CD4-positive, alpha-beta T cell treated with Interleukin-15 for 4 hours (primary cell): ENCODE results near the gene NINJ2.
"Not testable (repeated sequence)": the region's sequence is repeated elsewhere in the genome, so short reads cannot be mapped to it uniquely, and the experiment has no call there.

Experiments used
- DNase-seq: peaks from one replicate; pipeline ENCODE4 v3.0.0-alpha.2; 2020; ENCODE audit warnings: low spot score

The NINJ2 gene

GRCh38 chr12:641321-641720, 21.9 kb downstream of the NINJ2 start:
- not testable (repeated sequence) for DNase-seq

- no peak for DNase-seq
Observed at GRCh38 chr12:640773-641172, 22.5 kb downstream of the NINJ2 start.

GRCh38 chr12:639988-640387, 23.3 kb downstream of the NINJ2 start:
- no peak for DNase-seq

DNA sequence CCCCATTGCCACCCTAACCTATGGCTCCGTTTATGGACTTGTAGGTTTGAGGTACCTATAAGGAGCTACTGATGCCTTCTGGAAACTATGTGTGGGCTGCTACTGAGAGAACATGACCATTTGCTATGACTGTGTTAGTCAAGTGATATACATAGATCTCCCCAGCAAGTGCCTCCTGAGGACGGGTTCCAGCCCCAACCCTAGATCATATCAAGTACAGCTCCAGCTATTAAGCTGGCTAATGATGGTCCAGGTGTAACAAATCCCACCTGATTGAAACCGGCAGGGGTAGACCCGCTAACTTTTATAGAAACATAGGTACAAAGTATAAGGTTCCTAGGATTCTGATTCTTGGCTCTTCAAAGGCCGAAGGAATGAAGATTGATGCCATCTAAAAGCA, 23.7 kb downstream of the NINJ2 start:
- DNase-seq, result no peak

DNA sequence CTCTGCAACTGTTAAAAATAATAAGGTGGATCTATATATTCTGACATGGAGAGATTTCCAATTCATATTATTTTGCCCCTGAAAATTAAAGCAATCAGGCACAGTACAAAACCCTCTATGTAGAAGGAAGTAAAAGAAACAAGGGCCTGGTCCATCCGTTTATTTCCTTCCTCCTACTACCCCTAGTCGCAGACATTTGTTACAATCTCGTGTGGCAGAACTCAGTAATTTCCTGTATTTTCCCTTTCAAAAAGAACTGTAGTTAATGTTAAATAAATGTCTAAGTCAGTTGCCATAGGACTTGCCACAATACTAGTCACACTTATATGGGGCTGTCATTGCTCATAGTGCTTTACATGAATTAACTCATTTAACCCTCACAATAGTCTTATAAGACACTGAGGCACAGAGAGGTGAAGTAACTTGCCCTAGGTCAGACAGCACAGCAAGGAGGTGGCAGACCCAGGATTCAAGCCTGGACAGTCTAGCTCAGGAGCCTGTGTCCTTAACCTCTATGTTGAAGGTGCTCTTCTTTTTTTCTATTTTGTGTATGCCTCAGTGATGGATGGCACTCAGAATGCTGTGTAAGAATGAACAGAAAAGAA, 24.2 kb downstream of the NINJ2 start:
- DNase-seq, result peak; percentile 18

GRCh38 chr12:636632-637031, 26.6 kb downstream of the NINJ2 start:
- DNase-seq, result no peak

DNA sequence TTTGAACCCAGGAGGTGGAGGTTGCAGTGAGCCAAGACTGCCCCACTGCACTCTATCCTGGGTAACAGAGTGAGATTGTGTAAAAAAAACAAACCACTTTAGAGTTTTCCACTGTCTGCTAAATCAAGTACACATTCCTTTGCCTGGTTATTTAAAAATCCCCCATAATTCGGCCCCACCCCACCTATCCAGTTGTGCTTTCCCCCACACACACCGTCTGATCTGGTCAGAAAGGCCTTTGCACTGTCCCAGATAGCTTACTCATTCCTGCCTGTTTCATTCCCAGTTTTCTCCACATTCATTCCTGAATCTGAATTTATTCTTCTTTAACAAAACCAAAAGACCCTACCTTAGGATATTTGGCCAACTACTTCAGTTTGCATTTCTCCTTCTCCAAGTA, 29.5 kb downstream of the NINJ2 start:
- DNase-seq, result no peak

DNA sequence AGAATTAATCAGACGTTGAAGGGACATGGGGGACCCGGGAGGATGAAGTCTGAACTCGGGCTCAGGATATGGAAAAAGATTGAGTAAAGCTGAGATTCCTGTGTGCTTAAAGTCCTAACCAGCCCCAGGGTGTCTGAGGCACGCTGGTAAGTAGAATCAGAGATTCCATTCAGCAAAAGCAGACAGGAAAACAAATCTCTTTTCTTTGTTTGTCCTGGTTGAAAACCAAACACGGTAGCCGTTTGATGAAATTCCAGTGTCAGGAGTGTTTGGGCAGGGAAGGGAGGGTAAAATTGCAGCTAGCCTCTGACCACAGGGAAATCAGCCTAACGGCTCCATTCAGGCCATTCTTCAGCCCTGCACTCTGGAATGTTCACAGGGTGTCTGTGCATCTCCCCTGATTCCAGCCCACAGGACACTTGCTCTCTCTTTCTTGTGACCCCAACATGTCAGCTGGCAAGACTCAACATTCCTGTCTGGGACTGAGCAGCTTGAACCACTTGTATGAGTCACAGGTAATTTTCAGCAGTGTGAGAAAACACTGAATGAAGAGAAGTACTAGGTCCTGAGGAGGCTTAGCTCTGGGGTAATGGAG, 31.0 kb downstream of the NINJ2 start:
- no peak for DNase-seq

DNA sequence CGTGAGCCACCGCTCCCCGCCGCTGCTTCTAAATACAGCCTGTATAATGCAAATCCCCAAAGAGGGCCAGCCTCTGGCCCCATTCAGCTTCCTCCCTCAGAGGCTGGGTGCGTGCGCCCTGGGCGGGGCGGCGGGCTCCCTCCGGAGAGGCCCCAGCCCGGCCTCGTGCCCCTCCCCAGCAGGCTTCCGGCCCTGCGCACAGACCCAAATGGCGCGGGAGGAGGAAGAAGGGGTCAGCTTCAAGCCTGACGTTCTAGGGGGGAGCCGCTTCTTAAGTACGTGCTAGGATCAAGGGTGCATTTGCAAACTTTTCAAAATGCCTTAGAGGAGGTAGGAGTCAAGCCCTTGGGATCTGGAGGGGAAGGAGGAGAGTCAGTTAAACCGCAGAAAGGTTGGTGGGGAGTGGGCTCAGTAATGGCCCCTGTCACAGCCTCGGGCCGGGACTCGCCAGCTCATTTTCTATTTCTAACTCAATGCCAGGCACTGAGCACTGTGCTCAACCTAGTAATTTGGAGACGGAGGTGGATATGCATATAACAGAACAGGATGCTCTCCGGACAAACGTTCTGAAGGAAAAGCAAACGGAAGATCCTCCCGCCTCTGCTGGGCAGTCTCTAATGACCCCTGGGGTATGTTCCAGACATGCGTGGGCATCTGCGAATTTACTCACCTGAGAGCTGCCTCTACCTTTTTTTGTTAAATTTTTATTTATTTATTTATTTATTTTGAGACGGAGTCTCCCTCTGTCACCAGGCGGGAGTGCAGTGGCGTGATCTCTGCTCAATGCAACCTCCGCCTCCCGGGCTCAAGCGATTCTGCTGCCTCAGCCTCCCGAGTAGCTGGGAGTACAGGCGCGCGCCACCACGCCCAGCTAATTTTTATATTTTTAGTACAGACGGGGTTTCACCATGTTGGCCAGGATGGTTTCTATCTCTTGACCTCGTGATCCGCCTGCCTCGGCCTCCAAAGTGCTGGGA, 32.3 kb downstream of the NINJ2 start:
- DNase-seq, result peak; percentile 66

DNA sequence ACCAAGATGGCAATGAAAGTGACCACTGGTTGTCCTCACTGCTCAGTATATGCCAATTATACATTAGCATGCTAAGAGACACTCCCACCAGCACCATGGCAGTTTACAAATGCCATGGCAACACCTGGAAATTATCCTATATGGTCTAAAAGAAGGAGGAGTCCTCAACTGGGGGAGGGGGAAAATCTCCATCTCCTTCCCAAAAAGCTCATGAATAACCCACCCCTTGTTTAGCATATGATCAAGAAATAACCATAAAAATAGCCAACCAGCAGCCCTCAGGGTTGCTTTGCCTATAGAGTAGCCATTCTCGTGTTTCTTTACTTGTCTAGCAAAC, 34.5 kb downstream of the NINJ2 start:
- not testable (repeated sequence) for DNase-seq

- DNase-seq, result no peak
Observed at GRCh38 chr12:627863-628741, 35.1 kb downstream of the NINJ2 start.

DNA sequence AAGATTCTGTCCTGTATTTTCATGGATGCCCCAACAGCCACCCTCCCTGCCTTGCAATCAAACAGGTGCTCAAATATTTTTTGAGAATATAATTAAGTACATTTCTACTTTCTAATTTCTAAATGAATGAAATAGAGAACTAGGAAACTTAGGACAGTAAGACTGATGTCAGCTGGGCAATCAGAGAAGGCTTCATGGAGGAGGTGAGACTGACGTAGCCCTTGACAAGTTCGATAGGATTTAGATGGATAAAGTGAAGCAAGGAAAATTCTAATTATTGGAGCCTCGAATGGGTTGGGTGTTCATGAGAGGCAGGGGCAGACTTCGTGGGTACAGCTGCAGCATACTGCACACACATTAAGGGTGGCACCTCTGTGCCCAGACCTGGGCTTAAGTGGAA, 36.0 kb downstream of the NINJ2 start:
- no peak for DNase-seq

DNA sequence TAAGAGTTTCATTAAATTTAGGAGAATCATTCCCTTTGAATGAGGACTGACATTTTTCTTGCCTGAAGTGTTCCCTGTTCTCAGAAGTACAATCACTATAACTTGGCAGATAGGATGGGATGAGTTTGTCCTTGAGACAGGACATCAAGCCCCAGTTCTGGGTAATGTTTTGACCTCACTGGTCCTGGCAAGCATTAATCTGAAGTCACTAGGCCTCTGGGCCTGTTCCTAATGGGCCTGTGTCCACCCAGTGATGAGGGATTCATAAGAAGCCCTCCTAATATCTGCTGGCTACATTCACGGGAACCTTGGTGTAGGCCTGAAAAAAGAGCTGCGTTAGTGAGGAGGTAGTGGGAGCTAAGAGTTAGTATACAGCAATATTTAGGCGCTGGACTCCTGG, 37.2 kb downstream of the NINJ2 start:
- no peak for DNase-seq

DNA sequence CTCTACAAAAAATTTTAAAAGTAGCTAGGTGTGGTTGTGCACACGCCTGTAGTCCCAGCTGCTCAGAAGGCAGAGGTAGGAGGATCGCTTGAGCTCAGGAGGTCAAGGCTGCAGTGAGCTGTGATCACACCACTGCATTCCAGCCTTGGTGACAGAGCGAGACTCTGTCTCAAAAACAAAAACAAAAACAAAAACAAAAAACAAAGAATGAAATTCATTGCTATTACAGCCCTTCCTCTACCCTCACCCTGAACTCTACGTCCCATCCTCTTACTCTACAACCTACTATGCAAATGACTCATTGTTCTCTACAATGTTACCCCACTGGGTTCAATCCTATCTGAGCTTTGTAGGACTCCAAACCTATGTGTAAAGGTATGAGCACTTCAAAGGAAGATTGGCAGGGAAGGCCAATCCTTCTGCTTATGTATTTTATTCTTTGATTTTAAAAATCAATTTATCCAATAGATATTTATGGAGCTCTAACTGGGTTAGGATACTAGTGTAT, 39.3 kb downstream of the NINJ2 start:
- no peak for DNase-seq

DNA sequence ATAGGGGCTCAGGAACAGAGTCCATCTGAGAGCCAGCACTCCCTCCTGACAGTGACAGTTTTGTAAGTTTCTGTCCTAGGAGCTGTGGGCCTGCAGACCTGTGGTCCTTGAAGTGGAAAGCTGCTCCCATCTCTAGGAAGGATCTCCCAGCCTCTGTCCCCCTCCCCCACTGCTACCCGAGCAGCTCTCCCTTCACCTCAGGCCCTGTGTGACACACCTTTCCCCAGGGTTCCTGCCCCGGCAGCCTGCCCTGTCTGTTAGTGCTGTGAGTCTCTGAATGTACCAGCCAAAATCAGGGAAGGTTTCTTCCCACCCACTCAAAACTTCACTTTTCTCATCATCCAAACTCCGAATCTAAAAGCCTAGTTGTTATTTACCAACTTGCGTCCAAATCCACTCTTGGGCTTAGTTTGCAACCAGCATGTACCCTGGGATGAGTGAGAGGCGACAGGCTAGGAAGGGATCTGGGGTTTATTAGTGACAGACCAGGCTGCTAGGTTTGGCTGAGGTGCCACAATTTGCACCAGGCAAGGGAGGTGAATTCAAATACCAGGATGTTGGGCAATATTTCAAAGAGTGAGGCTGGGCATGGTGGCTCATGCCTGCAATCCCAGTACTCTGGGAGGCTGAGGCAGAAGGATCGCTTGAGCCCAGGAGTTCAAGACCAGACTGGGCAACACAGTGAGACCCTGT, 39.9 kb downstream of the NINJ2 start:
- no peak for DNase-seq

DNA sequence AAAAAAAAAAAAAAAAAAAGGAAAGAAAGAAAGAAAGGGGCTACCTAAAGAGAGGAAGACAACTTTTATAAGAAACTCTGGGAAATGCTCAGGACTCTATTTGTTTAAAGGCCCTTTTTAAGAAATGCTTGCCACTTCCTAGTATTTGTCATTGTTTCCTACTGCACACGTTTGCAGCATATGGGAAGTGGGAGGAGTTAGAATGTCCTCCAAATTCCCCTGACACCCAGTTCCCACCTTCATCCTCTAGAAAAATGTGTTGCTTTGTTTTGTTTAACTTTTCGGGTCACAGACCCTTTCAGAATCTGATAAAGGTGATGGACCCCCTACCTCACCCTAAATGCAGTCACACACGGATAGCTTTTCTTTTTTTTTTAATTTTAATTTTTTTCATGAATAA, 40.8 kb downstream of the NINJ2 start:
- DNase-seq, result peak; percentile 29

GRCh38 chr12:619346-619745, 43.9 kb downstream of the NINJ2 start:
- DNase-seq, result no peak

DNA sequence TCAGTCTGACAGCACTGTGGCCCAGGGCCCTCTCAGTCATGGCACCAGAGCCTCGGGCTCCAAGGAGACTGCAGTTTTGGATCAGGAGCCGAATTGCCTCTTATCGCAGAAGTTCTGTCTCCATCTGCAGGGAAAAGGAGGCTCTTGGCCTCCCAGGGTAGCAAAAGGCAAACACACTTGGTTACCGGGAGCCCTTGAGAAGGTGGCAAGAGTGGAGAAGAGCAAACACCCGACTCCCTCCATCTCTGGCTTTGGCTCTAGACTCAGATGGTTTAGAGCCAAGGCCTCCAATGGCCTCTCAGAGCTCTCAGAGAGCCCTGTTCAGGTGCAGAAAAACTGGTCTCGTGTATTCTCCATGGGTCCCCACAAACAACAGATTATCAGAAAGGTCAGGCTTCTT, 44.6 kb downstream of the NINJ2 start:
- DNase-seq, result no peak

- no peak for DNase-seq
Observed at GRCh38 chr12:617304-617915, 45.8 kb downstream of the NINJ2 start.

DNA sequence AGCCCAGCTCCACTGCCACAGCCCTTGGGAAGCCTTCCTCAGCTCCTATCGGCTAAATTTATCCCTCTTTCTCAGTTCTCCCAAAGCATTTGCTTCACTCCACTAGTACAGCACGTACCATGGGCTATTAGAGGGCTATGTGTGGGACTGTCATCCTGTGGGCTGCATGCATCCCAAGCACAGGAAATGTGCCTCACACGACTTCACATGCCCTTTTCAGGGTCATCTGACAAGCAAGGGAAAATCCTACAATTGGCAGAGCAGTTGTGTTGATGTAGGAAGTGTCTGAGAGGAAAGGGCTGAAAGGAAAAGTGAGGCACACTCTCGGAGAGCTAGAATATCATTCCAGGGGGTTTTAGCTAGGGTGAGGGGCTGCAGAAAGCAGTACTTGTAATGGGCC, 47.6 kb downstream of the NINJ2 start:
- no peak for DNase-seq

DNA sequence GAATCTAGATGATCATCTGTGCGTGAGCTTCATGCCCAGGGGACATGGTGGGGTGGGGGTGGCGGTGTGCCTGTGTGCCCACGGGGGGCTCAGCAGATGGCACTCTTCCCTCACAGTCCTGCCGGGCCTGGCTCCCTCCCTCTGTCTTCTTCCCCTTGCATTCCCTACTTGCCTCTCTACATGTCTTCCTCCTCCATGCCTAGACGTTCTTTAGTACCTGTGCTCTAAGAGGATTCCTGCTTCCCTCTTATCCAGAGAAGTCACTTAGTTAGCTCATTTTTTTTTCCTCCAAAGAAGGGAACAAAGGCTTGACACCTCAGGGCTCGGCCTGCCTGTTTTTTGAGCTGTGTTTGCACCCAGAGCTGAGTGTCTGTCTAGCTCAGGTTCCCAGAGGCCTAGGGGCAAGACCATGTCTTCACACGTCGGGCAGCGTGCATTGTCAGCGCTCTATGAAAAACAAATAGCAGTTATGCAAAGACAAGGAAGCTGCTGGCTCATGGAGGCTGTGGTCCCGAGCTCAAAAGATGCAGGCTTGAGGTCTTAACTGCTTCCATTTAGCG, 48.8 kb downstream of the NINJ2 start:
- peak; percentile 23 for DNase-seq
